Endodermal cell (in vitro differentiated cells): ENCODE measurements around the gene RTL9. TPM values are rescaled to one million over a fixed set of nuclear protein-coding genes. Genes with fewer than 3 reads are reported as not detected.

ENCODE experiments used
- DNase-seq: peaks from one replicate; pipeline ENCODE4 v3.0.0-alpha.2; 2017
- H3K27ac ChIP-seq: 2 replicates; pipeline ENCODE4 v1.5.1; 2013; ENCODE audit warnings: mild to moderate bottlenecking, low read depth, low read length, moderate library complexity
- H3K27me3 ChIP-seq: 2 replicates; pipeline ENCODE4 v1.6.1; 2013; ENCODE audit warnings: mild to moderate bottlenecking, low read length, moderate library complexity; ENCODE audit not compliant: insufficient read depth, control insufficient read depth, poor library complexity, severe bottlenecking
- H3K36me3 ChIP-seq: 2 replicates; pipeline ENCODE4 v1.7.0; 2013; ENCODE audit warnings: mild to moderate bottlenecking, low read length, moderate library complexity; ENCODE audit not compliant: control insufficient read depth, insufficient read depth
- H3K4me1 ChIP-seq: one replicate; pipeline ENCODE4 v1.7.0; 2013; ENCODE audit warnings: low read length; ENCODE audit not compliant: control insufficient read depth, insufficient read depth
- H3K4me3 ChIP-seq: 2 replicates; pipeline ENCODE4 v1.5.1; 2013; ENCODE audit warnings: mild to moderate bottlenecking, low read length, moderate library complexity
- H3K9ac ChIP-seq: 2 replicates; pipeline ENCODE4 v1.6.1; 2013; ENCODE audit warnings: mild to moderate bottlenecking, low read length, moderate library complexity; ENCODE audit not compliant: poor library complexity, severe bottlenecking; ENCODE audit errors: extremely low read depth
- H3K9me3 ChIP-seq: 2 replicates; pipeline ENCODE4 v1.6.1; 2013; ENCODE audit warnings: mild to moderate bottlenecking, low read length, moderate library complexity; ENCODE audit not compliant: control insufficient read depth
- H3K27ac Mint-ChIP-seq: 2 replicates; pipeline ENCODE4 v1.8.0; 2020; ENCODE audit warnings: mixed read lengths
- H3K27me3 Mint-ChIP-seq: 2 replicates; pipeline ENCODE4 v1.8.0; 2021; ENCODE audit warnings: mild to moderate bottlenecking, mixed read lengths; ENCODE audit not compliant: insufficient read depth
- H3K36me3 Mint-ChIP-seq: 2 replicates; pipeline ENCODE4 v1.8.0; 2020; ENCODE audit warnings: low read depth, mixed read lengths
- H3K4me1 Mint-ChIP-seq: 2 replicates; pipeline ENCODE4 v1.8.0; 2020; ENCODE audit warnings: mixed read lengths
- H3K4me3 Mint-ChIP-seq: 2 replicates; pipeline ENCODE4 v1.8.0; 2020; ENCODE audit warnings: mild to moderate bottlenecking, moderate library complexity, mixed read lengths
- H3K9me3 Mint-ChIP-seq: 2 replicates; pipeline ENCODE4 v1.8.0; 2020; ENCODE audit warnings: mild to moderate bottlenecking, mixed read lengths
- CTCF ChIP-seq: fragments of 200-600 bp; sonication (generic); conservative IDR thresholded peaks from 2 replicates; pipeline ENCODE4 v1.5.0; 2021; ENCODE audit warnings: antibody characterized with exemption, mild to moderate bottlenecking
- WGBS, 2 experiments: methylation state at CpG; one replicate each; pipeline versions ENCODE4 v1.1.5 to v1.1.7; 2013; ENCODE audit warnings: missing lambda C conversion rate in 2 of 2, mixed read lengths in 1 of 2; ENCODE audit not compliant: insufficient coverage in 1 of 2, insufficient read length in 1 of 2; 5-methylcytosine and 5-hydroxymethylcytosine counted together
- total RNA-seq, 2 donors: library from RNA; stranded (reverse); fragmentation: NEBNext Ultra II Directional in 1 of 2; extraction: Animal tissue kit (Norgen Biotek cat#: 25700) in 1 of 2; gene quantifications; 2 replicates in 1 of 2; 3 replicates in 1 of 2; pipeline ENCODE4 v1.2.1, GENCODE V29; 2021

RTL9 gene
- total RNA-seq, 2 donors from 2014 or later = 0.29 TPM

GRCh38 chrX:110341189-110342035 is 17.2 kb upstream of the RTL9 start:
- H3K4me1 Mint-ChIP-seq = no peaks in the 10 kb centered on the region
- no peak for TF ChIP-seq CTCF
- H3K27ac Mint-ChIP-seq = no peak overlapping the region

GRCh38 chrX:110346681-110347080 is 12.0 kb upstream of the RTL9 start:
- H3K27me3 Mint-ChIP-seq = no peaks in the 10 kb centered on the region
- no peak overlapping the region for H3K27ac Mint-ChIP-seq
- H3K27me3 ChIP-seq = no peaks in the 10 kb centered on the region
- H3K9me3 ChIP-seq = no peaks in the 10 kb centered on the region
- no peaks in the 10 kb centered on the region for H3K4me1 ChIP-seq
- no peaks in the 10 kb centered on the region for H3K36me3 Mint-ChIP-seq
- H3K27ac ChIP-seq = no peak overlapping the region
- no peaks in the 10 kb centered on the region for H3K36me3 ChIP-seq
- 58% methylated on average over 13 of the region's 17 CpGs; no CpG with 5 or more reads in 1 of the 2 experiments for WGBS, 2 experiments
- peak; percentile 33 for TF ChIP-seq CTCF
- no peaks in the 10 kb centered on the region for H3K4me1 Mint-ChIP-seq
- peaks cover 4% of the 10 kb centered on the region for H3K9me3 Mint-ChIP-seq
- no peak overlapping the region for H3K4me3 ChIP-seq
- H3K4me3 Mint-ChIP-seq = no peak overlapping the region
- peak; percentile 62 for DNase-seq
- no peak overlapping the region for H3K9ac ChIP-seq

More at GRCh38 chrX:110341189-110342035, 17.2 kb upstream of the RTL9 start:
- 88 to 91% methylated on average over 5 to 7 of the region's 11 CpGs for WGBS, 2 experiments
- no peak overlapping the region for H3K27ac ChIP-seq
- H3K9ac ChIP-seq = no peak overlapping the region
- no peak for DNase-seq
- H3K9me3 ChIP-seq = no peaks in the 10 kb centered on the region
- no peaks in the 10 kb centered on the region for H3K36me3 ChIP-seq
- H3K4me1 ChIP-seq = no peaks in the 10 kb centered on the region
- H3K36me3 Mint-ChIP-seq = no peaks in the 10 kb centered on the region
- no peaks in the 10 kb centered on the region for H3K27me3 Mint-ChIP-seq
- peaks cover 4% of the 10 kb centered on the region for H3K9me3 Mint-ChIP-seq
- H3K27me3 ChIP-seq = no peaks in the 10 kb centered on the region
- no peak overlapping the region for H3K4me3 ChIP-seq
- no peak overlapping the region for H3K4me3 Mint-ChIP-seq

DNA sequence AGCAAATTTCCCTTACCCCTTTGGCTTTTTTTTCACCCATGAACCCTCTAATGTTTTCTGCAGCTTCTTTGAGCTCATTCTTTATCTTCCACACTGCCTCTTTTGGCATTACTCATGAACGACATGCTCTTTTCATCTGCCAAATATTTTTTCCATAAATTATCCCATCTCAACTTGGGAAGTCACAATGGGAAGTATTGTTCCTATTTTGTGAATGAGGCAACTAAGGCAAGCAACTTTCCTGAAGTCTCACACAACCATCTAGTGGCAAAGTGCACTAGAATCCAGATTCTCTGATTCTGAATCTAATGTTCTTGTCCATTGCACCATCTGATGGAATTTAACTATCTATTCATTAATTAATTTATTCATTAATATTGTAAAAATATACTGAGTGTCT is 625 bp downstream of the RTL9 start:
- no peak overlapping the region for H3K4me3 ChIP-seq
- H3K27ac Mint-ChIP-seq = no peak overlapping the region
- H3K9me3 Mint-ChIP-seq = peaks cover 2% of the 10 kb centered on the region
- no peak overlapping the region for H3K4me3 Mint-ChIP-seq
- 85% methylated on average over 1 of the region's 1 CpG; no CpG with 5 or more reads in 1 of the 2 experiments for whole genome bisulfite sequencing, 2 experiments
- TF ChIP-seq CTCF = no peak
- no peaks in the 10 kb centered on the region for H3K4me1 ChIP-seq
- no peaks in the 10 kb centered on the region for H3K36me3 ChIP-seq
- H3K27me3 ChIP-seq = no peaks in the 10 kb centered on the region
- no peak overlapping the region for H3K27ac ChIP-seq
- no peak for DNase-seq
- no peaks in the 10 kb centered on the region for H3K36me3 Mint-ChIP-seq
- no peaks in the 10 kb centered on the region for H3K27me3 Mint-ChIP-seq
- no peak overlapping the region for H3K9ac ChIP-seq
- H3K4me1 Mint-ChIP-seq = peaks cover 7% of the 10 kb centered on the region
- H3K9me3 ChIP-seq = no peaks in the 10 kb centered on the region
